ENCODE measurements around the gene PCBD2.

GRCh38 chr5:134864707-134865106 lies 40.2 kb upstream of the PCBD2 start:
- TF ChIP-seq CTCF (IDR thresholded peaks at IDR 0.05; ENCODE audit: low read length) (no peak), EZH2 (optimal IDR thresholded peaks at IDR 0.05; ENCODE audit: low read depth, low read length) (no peak)
